ENCODE data around the gene PLXNB3. TPM values are rescaled to one million over a fixed set of nuclear protein-coding genes. Genes with fewer than 3 reads are reported as not detected.

The PLXNB3 gene
- total and polyA plus RNA-seq, 2 of the 13 experiments (the other 11 are each of a cell fraction or from before 2014, with no cell fraction given): 3.0 to 6.9 TPM

GRCh38 chrX:153763298-153763932, 634 bp upstream of the PLXNB3 start (continued):
- peak; percentile 86 for TF ChIP-seq BHLHE40 (IDR thresholded peaks at IDR 0.05; ENCODE audit: low read length)
- TF ChIP-seq ZKSCAN5 (CRISPR knock-in tag; IDR thresholded peaks at IDR 0.05): no peak
- no peak for TF ChIP-seq SIN3A (IDR thresholded peaks at IDR 0.05; ENCODE audit: borderline replicate concordance, low read depth, low read length)
- no peak for TF ChIP-seq ZNF709 (CRISPR knock-in tag; IDR thresholded peaks at IDR 0.05)
- no peak for TF ChIP-seq ZNF138 (CRISPR knock-in tag; IDR thresholded peaks at IDR 0.05; ENCODE audit: low read depth)
- TF ChIP-seq PRDM10 (CRISPR knock-in tag; IDR thresholded peaks at IDR 0.05; ENCODE audit: low read depth): no peak
- TF ChIP-seq ZNF816 (CRISPR knock-in tag; IDR thresholded peaks at IDR 0.05; ENCODE audit: borderline replicate concordance): no peak
- TF ChIP-seq ARNTL (CRISPR knock-in tag; IDR thresholded peaks at IDR 0.05): peak; percentile 93
- TF ChIP-seq NCOA5 (CRISPR knock-in tag; IDR thresholded peaks at IDR 0.05): no peak
- TF ChIP-seq ZKSCAN8 (CRISPR knock-in tag; IDR thresholded peaks at IDR 0.05; ENCODE audit: borderline replicate concordance): no peak
- TF ChIP-seq TERF1 (CRISPR knock-in tag; IDR thresholded peaks at IDR 0.05): no peak
- TF ChIP-seq NR2F6 (IDR thresholded peaks at IDR 0.05): no peak
- 0 out of 2 replicates have a peak, but pooled peaks have one; percentile 6 for TF ChIP-seq NR2F6 (CRISPR knock-in tag; IDR thresholded peaks at IDR 0.05)
- no peak for TF ChIP-seq RFXANK (CRISPR knock-in tag; IDR thresholded peaks at IDR 0.05)
- no peak for TF ChIP-seq REXO4 (CRISPR knock-in tag; IDR thresholded peaks at IDR 0.05; ENCODE audit: borderline replicate concordance)
- TF ChIP-seq SP1 (IDR thresholded peaks at IDR 0.05): no peak
- TF ChIP-seq SP1 (CRISPR knock-in tag; IDR thresholded peaks at IDR 0.05): no peak
- no peak for TF ChIP-seq IRX3 (CRISPR knock-in tag; IDR thresholded peaks at IDR 0.05; ENCODE audit: borderline replicate concordance, low read depth)
- TF ChIP-seq MAX (IDR thresholded peaks at IDR 0.05): peak; percentile 89
- no peak for TF ChIP-seq SP2 (CRISPR knock-in tag; IDR thresholded peaks at IDR 0.05)
- no peak for TF ChIP-seq ERF (CRISPR knock-in tag; IDR thresholded peaks at IDR 0.05)
- no peak for TF ChIP-seq TAF15 (IDR thresholded peaks at IDR 0.05; ENCODE audit: low read depth, low read length, poor library complexity, severe bottlenecking)
- TF ChIP-seq ZNF580 (CRISPR knock-in tag; IDR thresholded peaks at IDR 0.05; ENCODE audit: borderline replicate concordance, low read depth): no peak
- no peak for TF ChIP-seq ZC3H4 (CRISPR knock-in tag; IDR thresholded peaks at IDR 0.05; ENCODE audit: borderline replicate concordance)
- no peak for TF ChIP-seq ZNF740 (CRISPR knock-in tag; IDR thresholded peaks at IDR 0.05)
- no peak for TF ChIP-seq RBM22 (optimal IDR thresholded peaks at IDR 0.05; ENCODE audit: low read length)
- TF ChIP-seq DDIT3 (CRISPR knock-in tag; IDR thresholded peaks at IDR 0.05): no peak
- 0 out of 2 replicates have a peak, but pooled peaks have one; percentile 10 for TF ChIP-seq GATAD1 (CRISPR knock-in tag; IDR thresholded peaks at IDR 0.05)

Data from HepG2 (cell line).